SK-N-MC (cell line): Measurements from ENCODE around the gene ARHGDIG.

ENCODE experiments used
- EZH2 ChIP-seq: fragments of 200-600 bp; sonication (generic); IDR thresholded peaks from one replicate; pipeline ENCODE4 v1.6.1; 2017; ENCODE audit warnings: antibody characterized with exemption
- POLR2AphosphoS5 ChIP-seq: IDR thresholded peaks from 2 replicates; pipeline ENCODE4 v1.6.1; 2012; ENCODE audit warnings: mild to moderate bottlenecking, low read depth, low read length, borderline replicate concordance

DNA sequence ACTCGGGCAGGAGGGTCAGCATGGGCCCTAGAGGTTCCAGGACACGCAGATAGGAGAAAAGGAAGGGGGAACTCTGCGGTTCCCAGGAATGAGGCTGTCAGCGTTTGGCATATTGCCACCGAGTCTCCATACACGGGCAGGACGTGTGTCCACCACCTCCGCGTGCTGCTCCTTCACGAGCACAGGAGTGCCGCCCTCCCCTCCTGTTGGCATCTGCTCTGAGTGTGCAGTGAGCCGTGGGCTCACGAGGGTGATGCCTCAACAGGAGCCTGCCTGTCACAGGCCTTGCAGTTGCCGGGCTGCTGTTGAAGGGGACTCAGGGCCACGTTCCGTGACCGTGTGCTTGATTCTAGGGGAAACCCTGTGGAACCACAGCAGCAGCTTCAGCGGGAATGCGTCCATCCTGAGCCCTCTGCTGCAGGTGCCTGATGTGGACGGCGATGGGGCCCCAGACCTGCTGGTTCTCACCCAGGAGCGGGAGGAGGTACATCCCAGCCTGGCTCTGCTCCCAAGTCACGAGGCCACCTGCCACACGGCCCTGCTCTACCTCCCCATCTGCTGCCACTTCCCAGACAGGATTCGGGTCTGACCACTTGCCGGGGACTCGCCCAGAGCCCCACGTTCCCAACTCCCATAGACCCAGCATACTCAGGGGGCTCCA is 19.2 kb upstream of the ARHGDIG start:
- TF ChIP-seq EZH2 (no peak), POLR2AphosphoS5 (no peak)
